ENCODE results near the gene SMARCC1.

DNA sequence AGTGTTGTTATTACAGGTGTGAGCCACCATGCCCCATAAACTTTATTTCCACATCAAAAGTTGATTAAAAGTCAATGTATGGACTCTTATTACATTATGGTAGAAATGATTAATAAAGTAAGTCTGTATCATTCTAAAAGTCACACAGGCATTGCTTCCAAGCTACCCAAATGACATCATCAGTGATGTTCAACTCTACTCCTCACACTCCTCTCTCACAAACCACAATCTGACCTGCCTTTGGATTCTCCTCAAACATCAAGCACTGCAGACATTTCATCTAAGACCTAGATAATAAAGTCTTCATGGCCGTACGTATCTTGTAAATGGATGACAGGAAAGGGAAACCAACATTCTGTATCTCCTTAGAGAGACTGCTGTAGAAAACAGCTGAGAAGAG, 68.0 kb downstream of the SMARCC1 start:
- TF ChIP-seq, protein P1, sequence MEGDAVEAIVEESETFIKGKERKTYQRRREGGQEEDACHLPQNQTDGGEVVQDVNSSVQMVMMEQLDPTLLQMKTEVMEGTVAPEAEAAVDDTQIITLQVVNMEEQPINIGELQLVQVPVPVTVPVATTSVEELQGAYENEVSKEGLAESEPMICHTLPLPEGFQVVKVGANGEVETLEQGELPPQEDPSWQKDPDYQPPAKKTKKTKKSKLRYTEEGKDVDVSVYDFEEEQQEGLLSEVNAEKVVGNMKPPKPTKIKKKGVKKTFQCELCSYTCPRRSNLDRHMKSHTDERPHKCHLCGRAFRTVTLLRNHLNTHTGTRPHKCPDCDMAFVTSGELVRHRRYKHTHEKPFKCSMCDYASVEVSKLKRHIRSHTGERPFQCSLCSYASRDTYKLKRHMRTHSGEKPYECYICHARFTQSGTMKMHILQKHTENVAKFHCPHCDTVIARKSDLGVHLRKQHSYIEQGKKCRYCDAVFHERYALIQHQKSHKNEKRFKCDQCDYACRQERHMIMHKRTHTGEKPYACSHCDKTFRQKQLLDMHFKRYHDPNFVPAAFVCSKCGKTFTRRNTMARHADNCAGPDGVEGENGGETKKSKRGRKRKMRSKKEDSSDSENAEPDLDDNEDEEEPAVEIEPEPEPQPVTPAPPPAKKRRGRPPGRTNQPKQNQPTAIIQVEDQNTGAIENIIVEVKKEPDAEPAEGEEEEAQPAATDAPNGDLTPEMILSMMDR (IDR thresholded peaks at IDR 0.05 in 8 of 11, conservative IDR thresholded peaks at IDR 0.05 in 3 of 11): no peak
- no peak for TF ChIP-seq POLR2AphosphoS5 (IDR thresholded peaks at IDR 0.05)

All from spleen (tissue), 7 donors.